H9 (cell line): Measurements from ENCODE around the gene IGF2R. TPM values are rescaled to one million over a fixed set of nuclear protein-coding genes. Genes with fewer than 3 reads are reported as not detected.

Experiments
- DNase-seq: peaks from one replicate; pipeline ENCODE4 v3.0.0-alpha.2; 2017
- H2AFZ ChIP-seq: one replicate; pipeline ENCODE4 v1.6.1; 2013; ENCODE audit warnings: mild to moderate bottlenecking, low read length, control low read depth, moderate library complexity
- H2AK5ac ChIP-seq: 2 replicates; pipeline ENCODE4 v1.6.1; 2013; ENCODE audit warnings: low read length, control low read depth, mixed read lengths; ENCODE audit not compliant: insufficient read length
- H2BK120ac ChIP-seq: one replicate; pipeline ENCODE4 v1.6.1; 2013; ENCODE audit warnings: low read depth, mild to moderate bottlenecking, low read length, control low read depth, inconsistent platforms; ENCODE audit not compliant: poor library complexity, severe bottlenecking
- H2BK12ac ChIP-seq: 2 replicates; pipeline ENCODE4 v1.6.1; 2013; ENCODE audit warnings: low read length, control low read depth, mixed read lengths, low read depth; ENCODE audit not compliant: insufficient read length
- H2BK15ac ChIP-seq: 2 replicates; pipeline ENCODE4 v1.6.1; 2013; ENCODE audit warnings: low read depth, low read length, control low read depth
- H2BK20ac ChIP-seq: one replicate; pipeline ENCODE4 v1.6.1; 2013; ENCODE audit warnings: low read depth, mild to moderate bottlenecking, low read length, control low read depth, inconsistent platforms; ENCODE audit not compliant: poor library complexity, severe bottlenecking
- H2BK5ac ChIP-seq: 2 replicates; pipeline ENCODE4 v1.6.1; 2013; ENCODE audit warnings: low read length, control low read depth, mixed read lengths; ENCODE audit not compliant: insufficient read length
- H3K14ac ChIP-seq: 2 replicates; pipeline ENCODE4 v1.6.1; 2013; ENCODE audit warnings: low read length, control low read depth; ENCODE audit not compliant: insufficient read depth
- H3K18ac ChIP-seq: 2 replicates; pipeline ENCODE4 v1.6.1; 2013; ENCODE audit warnings: low read depth, mild to moderate bottlenecking, mixed read lengths, low read length, control low read depth; ENCODE audit not compliant: insufficient read length
- H3K23ac ChIP-seq: 2 replicates; pipeline ENCODE4 v1.6.1; 2013; ENCODE audit warnings: low read length, control low read depth, mixed read lengths, low read depth; ENCODE audit not compliant: insufficient read length
- H3K23me2 ChIP-seq: 2 replicates; pipeline ENCODE4 v1.6.1; 2013; ENCODE audit warnings: low read depth, mild to moderate bottlenecking, mixed read lengths, low read length, control low read depth; ENCODE audit not compliant: insufficient read length, poor library complexity, severe bottlenecking
- H3K27ac ChIP-seq: 2 replicates; pipeline ENCODE4 v1.5.1; 2013; ENCODE audit warnings: low read length, control low read depth, mixed read lengths, low read depth; ENCODE audit not compliant: insufficient read length
- H3K27me3 ChIP-seq: 2 replicates; pipeline ENCODE4 v1.6.1; 2013; ENCODE audit warnings: low read length, control low read depth, inconsistent platforms; ENCODE audit not compliant: insufficient read depth
- H3K4ac ChIP-seq: 2 replicates; pipeline ENCODE4 v1.6.1; 2013; ENCODE audit warnings: low read depth, mild to moderate bottlenecking, control low read depth, inconsistent platforms, low read length, moderate library complexity
- H3K4me1 ChIP-seq: 2 replicates; pipeline ENCODE4 v1.6.1; 2013; ENCODE audit warnings: low read length, control low read depth, inconsistent platforms; ENCODE audit not compliant: insufficient read depth
- H3K4me2 ChIP-seq: 2 replicates; pipeline ENCODE4 v1.6.1; 2013; ENCODE audit warnings: low read length, control low read depth, mixed read lengths; ENCODE audit not compliant: insufficient read length, insufficient read depth
- H3K56ac ChIP-seq: 2 replicates; pipeline ENCODE4 v1.6.1; 2013; ENCODE audit warnings: low read depth, mild to moderate bottlenecking, mixed read lengths, low read length, control low read depth; ENCODE audit not compliant: insufficient read length
- H3K79me1 ChIP-seq: 2 replicates; pipeline ENCODE4 v1.6.1; 2013; ENCODE audit warnings: low read depth, mild to moderate bottlenecking, moderate library complexity, low read length, control low read depth, inconsistent platforms; ENCODE audit not compliant: insufficient read depth, poor library complexity, severe bottlenecking
- H3K79me2 ChIP-seq: 2 replicates; pipeline ENCODE4 v1.6.1; 2013; ENCODE audit warnings: low read length, control low read depth, inconsistent platforms; ENCODE audit not compliant: insufficient read depth
- H3K9ac ChIP-seq: 2 replicates; pipeline ENCODE4 v1.6.1; 2013; ENCODE audit warnings: low read length, control low read depth, mixed read lengths; ENCODE audit not compliant: insufficient read length; ENCODE audit errors: extremely low read depth
- H3K9me3 ChIP-seq: one replicate; pipeline ENCODE4 v1.6.1; 2013; ENCODE audit warnings: low read depth, low read length, inconsistent platforms; ENCODE audit not compliant: control insufficient read depth
- H3T11ph ChIP-seq: one replicate; pipeline ENCODE4 v1.6.1; 2013; ENCODE audit warnings: mild to moderate bottlenecking, low read length, control low read depth, inconsistent platforms
- H4K20me1 ChIP-seq: one replicate; pipeline ENCODE4 v1.6.1; 2013; ENCODE audit not compliant: control insufficient read depth, insufficient read length, insufficient read depth
- H4K5ac ChIP-seq: 2 replicates; pipeline ENCODE4 v1.6.1; 2013; ENCODE audit warnings: low read depth, mild to moderate bottlenecking, mixed read lengths, low read length, control low read depth; ENCODE audit not compliant: insufficient read length
- H4K8ac ChIP-seq: replicated peaks from 2 replicates; pipeline ENCODE4 v1.6.1; 2013; ENCODE audit warnings: low read length, control low read depth, mixed read lengths, low read depth; ENCODE audit not compliant: insufficient read length
- H4K91ac ChIP-seq: 2 replicates; pipeline ENCODE4 v1.6.1; 2013; ENCODE audit warnings: low read depth, mild to moderate bottlenecking, moderate library complexity, mixed read lengths, low read length, control low read depth; ENCODE audit not compliant: insufficient read length
- H3K27ac Mint-ChIP-seq, 3 experiments: 2 replicates in 2 of 3; 3 replicates in 1 of 3; pipeline ENCODE4 v1.8.0; 2020 to 2021; ENCODE audit warnings: mixed read lengths in 3 of 3, mild to moderate bottlenecking in 1 of 3, moderate library complexity in 1 of 3
- H3K27me3 Mint-ChIP-seq: 2 replicates; pipeline ENCODE4 v1.8.0; 2021; ENCODE audit warnings: low read depth, mild to moderate bottlenecking, moderate library complexity, mixed read lengths
- H3K36me3 Mint-ChIP-seq, 3 experiments: 2 replicates in 2 of 3; 3 replicates in 1 of 3; pipeline ENCODE4 v1.8.0; 2020 to 2021; ENCODE audit warnings: low read depth in 3 of 3, mixed read lengths in 3 of 3; ENCODE audit not compliant: insufficient read depth in 1 of 3
- H3K4me1 Mint-ChIP-seq, 2 experiments: 2 replicates each; pipeline ENCODE4 v1.8.0; 2020; ENCODE audit warnings: mixed read lengths in 2 of 2
- H3K4me3 Mint-ChIP-seq, 2 experiments: 2 replicates in 1 of 2; 3 replicates in 1 of 2; pipeline ENCODE4 v1.8.0; 2020 to 2021; ENCODE audit warnings: mild to moderate bottlenecking in 2 of 2, mixed read lengths in 2 of 2, moderate library complexity in 1 of 2
- H3K9me3 Mint-ChIP-seq, 2 experiments: 2 replicates in 1 of 2; 3 replicates in 1 of 2; pipeline ENCODE4 v1.8.0; 2020; ENCODE audit warnings: mild to moderate bottlenecking in 2 of 2, mixed read lengths in 2 of 2, moderate library complexity in 1 of 2
- CTCF ChIP-seq: fragments of 200-600 bp; sonication (generic); conservative IDR thresholded peaks from 3 replicates; pipeline ENCODE4 v1.8.0; 2021; ENCODE audit warnings: antibody characterized with exemption, mild to moderate bottlenecking
- WGBS: extraction: QIAGEN DNeasy Blood & Tissue Kit; methylation state at CpG from one replicate; pipeline ENCODE4 v1.1.7; 2013; ENCODE audit warnings: missing lambda C conversion rate, low lambda C conversion rate, mixed read lengths; ENCODE audit not compliant: insufficient read length; ENCODE audit errors: extremely low coverage; 5-methylcytosine and 5-hydroxymethylcytosine counted together
- total RNA-seq: library from RNA; stranded (reverse); gene quantifications from 2 replicates; pipeline ENCODE4 v1.2.1, GENCODE V29; 2021

Gene IGF2R
- total RNA-seq, 1 experiment from 2014 or later, result 66.7 TPM

- Histone ChIP-seq H3T11ph (no peak overlapping the region), H2BK20ac (no peak overlapping the region), H3K9me3 (no peaks in the 10 kb centered on the region), H2BK15ac (no peak overlapping the region), H3K14ac (no peak overlapping the region), H3K27ac (no peak overlapping the region), H3K79me2 (peaks cover 12% of the 10 kb centered on the region; the same call in 1 of the 2 replicates), H2BK5ac (no peak overlapping the region), H3K23me2 (peaks cover 3% of the 10 kb centered on the region), H3K27me3 (no peaks in the 10 kb centered on the region; the same call in 1 of the 2 replicates), H4K91ac (no peak overlapping the region), H3K18ac (no peak overlapping the region), H3K4me2 (no peak overlapping the region), H2AFZ (no peak overlapping the region), H3K9ac (no peak overlapping the region), H4K8ac (no peak overlapping the region), H3K4ac (no peak overlapping the region), H3K4me1 (peaks cover 2% of the 10 kb centered on the region; the same call in 1 of the 2 replicates), H4K20me1 (no peaks in the 10 kb centered on the region), H2BK12ac (no peak overlapping the region), H2BK120ac (no peak overlapping the region), H2AK5ac (no peak overlapping the region), H3K79me1 (no peaks in the 10 kb centered on the region), H3K56ac (no peak overlapping the region), H3K23ac (no peak overlapping the region), H4K5ac (no peak overlapping the region)
- H3K9me3 Mint-ChIP-seq, result no peaks in the 10 kb centered on the region
- H3K36me3 Mint-ChIP-seq, result no peaks in the 10 kb centered on the region; a peak in 2 of 7 replicates
- no CpG with 5 or more reads among the region's 4 CpGs for WGBS
- no peak for TF ChIP-seq CTCF
- H3K27ac Mint-ChIP-seq, result no peak overlapping the region
- no peak overlapping the region for H3K4me3 Mint-ChIP-seq
- H3K4me1 Mint-ChIP-seq, result peaks cover 10 to 16% of the 10 kb centered on the region in 2 experiments
- DNase-seq, result no peak
- H3K27me3 Mint-ChIP-seq, result peaks cover 54% of the 10 kb centered on the region
Measured at GRCh38 chr6:159966339-159966738, 2.5 kb upstream of the IGF2R start.
